Measurements from ENCODE around the gene WT1.

Gene WT1

DNA sequence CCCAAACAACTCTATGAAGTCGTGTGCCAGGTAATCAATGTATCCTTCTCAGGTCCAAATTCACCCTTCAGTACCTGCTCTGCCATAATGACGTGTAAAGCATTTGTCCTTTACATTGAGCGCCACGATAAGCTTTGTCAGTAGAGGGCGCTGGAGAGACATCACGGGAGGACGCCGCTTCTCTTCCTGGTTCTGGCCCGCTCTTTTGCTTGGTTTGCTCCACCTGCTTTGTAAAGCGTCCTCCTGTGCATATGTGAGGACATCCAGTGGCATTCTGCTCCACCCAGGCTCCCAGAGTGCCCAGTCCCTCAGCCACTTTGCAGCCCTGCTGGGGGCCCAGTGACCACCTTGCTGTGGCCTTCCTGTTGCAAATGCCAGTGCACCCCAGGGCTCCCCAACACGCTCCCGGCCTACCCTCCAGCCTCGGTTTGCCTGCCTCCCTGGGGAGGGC is 61.1 kb downstream of the WT1 start:
- no peak for TF ChIP-seq FOXP2 (optimal IDR thresholded peaks at IDR 0.05; ENCODE audit: borderline replicate concordance, extremely low read depth, extremely low read length, insufficient read depth)
- TF ChIP-seq REST (IDR thresholded peaks at IDR 0.05; ENCODE audit: insufficient read depth in 1 of 2, low read depth in 2 of 2, low read length in 2 of 2) = no peak
- TF ChIP-seq POLR2AphosphoS5 (IDR thresholded peaks at IDR 0.05; ENCODE audit: low read depth, low read length) = no peak

DNA sequence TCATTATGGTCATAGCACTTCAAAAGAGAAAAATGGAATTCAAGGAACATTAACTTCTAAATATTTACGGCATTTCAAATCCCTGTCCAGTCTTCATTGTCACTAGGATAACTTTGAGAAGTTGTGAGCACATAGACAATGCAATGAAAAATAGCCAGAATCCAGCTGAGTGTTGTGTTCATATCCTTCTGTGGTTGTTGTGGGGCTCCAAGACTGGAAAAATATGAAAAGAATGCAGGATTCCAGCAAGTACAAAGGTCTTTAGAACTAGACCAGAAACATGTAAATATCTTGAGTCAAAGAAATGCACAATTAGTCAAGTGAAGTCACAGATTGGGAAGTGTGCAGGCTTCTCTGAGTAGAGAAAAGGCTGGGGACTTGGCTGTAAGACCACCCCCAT is 68.7 kb downstream of the WT1 start:
- TF ChIP-seq SIN3A (IDR thresholded peaks at IDR 0.05; ENCODE audit: borderline replicate concordance, insufficient read depth, low read length) (no peak), POLR2AphosphoS5 (IDR thresholded peaks at IDR 0.05; ENCODE audit: low read depth, low read length) (no peak), FOXP2 (optimal IDR thresholded peaks at IDR 0.05; ENCODE audit: borderline replicate concordance, extremely low read depth, extremely low read length, insufficient read depth) (no peak), TAF1 (IDR thresholded peaks at IDR 0.05; ENCODE audit: borderline replicate concordance, insufficient read depth, low read length) (no peak), REST (IDR thresholded peaks at IDR 0.05; ENCODE audit: insufficient read depth in 1 of 2, low read depth in 2 of 2, low read length in 2 of 2) (no peak)

DNA sequence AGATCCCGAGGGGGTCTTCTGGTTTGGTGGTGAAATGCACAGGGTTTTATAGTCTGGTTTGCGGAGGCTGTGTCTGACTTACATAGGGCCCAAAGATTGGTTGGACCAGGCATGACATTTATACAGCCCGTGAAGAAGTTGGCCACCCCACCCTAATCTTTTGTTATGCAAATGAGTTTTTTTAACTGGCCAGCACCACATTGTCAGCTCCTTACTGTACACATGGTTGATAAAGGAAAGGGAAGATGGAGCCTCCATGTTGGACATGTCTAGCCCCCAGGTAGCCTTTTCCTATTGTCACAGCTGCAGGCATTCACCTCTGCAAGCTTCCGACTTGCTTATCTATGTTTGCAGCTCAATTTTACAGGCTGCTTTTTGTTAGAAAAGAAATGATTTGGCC is 70.1 kb downstream of the WT1 start:
- no peak for TF ChIP-seq SIN3A (IDR thresholded peaks at IDR 0.05; ENCODE audit: borderline replicate concordance, insufficient read depth, low read length)
- no peak for TF ChIP-seq POLR2AphosphoS5 (IDR thresholded peaks at IDR 0.05; ENCODE audit: low read depth, low read length)
- no peak for TF ChIP-seq REST (IDR thresholded peaks at IDR 0.05; ENCODE audit: insufficient read depth in 1 of 2, low read depth in 2 of 2, low read length in 2 of 2)
- TF ChIP-seq FOXP2 (optimal IDR thresholded peaks at IDR 0.05; ENCODE audit: borderline replicate concordance, extremely low read depth, extremely low read length, insufficient read depth) = no peak
- TF ChIP-seq TAF1 (IDR thresholded peaks at IDR 0.05; ENCODE audit: borderline replicate concordance, insufficient read depth, low read length) = no peak

GRCh38 chr11:32358729-32359128 is 76.6 kb downstream of the WT1 start:
- no peak for TF ChIP-seq TAF1 (IDR thresholded peaks at IDR 0.05; ENCODE audit: borderline replicate concordance, insufficient read depth, low read length)
- no peak for TF ChIP-seq FOXP2 (optimal IDR thresholded peaks at IDR 0.05; ENCODE audit: borderline replicate concordance, extremely low read depth, extremely low read length, insufficient read depth)
- TF ChIP-seq POLR2AphosphoS5 (IDR thresholded peaks at IDR 0.05; ENCODE audit: low read depth, low read length) = no peak
- no peak for TF ChIP-seq SIN3A (IDR thresholded peaks at IDR 0.05; ENCODE audit: borderline replicate concordance, insufficient read depth, low read length)
- no peak for TF ChIP-seq REST (IDR thresholded peaks at IDR 0.05; ENCODE audit: insufficient read depth in 1 of 2, low read depth in 2 of 2, low read length in 2 of 2)

DNA sequence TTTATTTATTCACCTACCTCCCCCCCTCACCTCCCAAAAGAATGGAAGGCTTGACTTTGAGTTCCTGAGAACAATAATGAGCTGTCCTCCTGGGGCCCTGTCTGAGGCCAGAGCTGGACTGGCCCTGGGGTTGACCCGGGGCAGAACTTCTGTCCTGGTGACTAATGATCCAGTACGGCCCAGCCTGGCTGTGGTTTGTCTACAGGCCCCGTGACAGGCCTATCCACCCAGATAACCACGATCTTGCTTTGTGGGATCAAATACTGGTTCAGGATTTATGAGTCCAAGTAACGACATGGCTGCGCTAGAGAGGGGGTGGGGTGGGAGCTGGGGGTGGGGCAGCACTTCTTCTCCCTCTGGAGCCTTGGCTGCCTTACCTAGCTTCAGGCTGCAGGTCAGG is 81.5 kb downstream of the WT1 start:
- no peak for TF ChIP-seq REST (IDR thresholded peaks at IDR 0.05; ENCODE audit: insufficient read depth in 1 of 2, low read depth in 2 of 2, low read length in 2 of 2)
- TF ChIP-seq POLR2AphosphoS5 (IDR thresholded peaks at IDR 0.05; ENCODE audit: low read depth, low read length) = no peak
- TF ChIP-seq SIN3A (IDR thresholded peaks at IDR 0.05; ENCODE audit: borderline replicate concordance, insufficient read depth, low read length) = no peak
- TF ChIP-seq TAF1 (IDR thresholded peaks at IDR 0.05; ENCODE audit: borderline replicate concordance, insufficient read depth, low read length) = no peak
- TF ChIP-seq FOXP2 (optimal IDR thresholded peaks at IDR 0.05; ENCODE audit: borderline replicate concordance, extremely low read depth, extremely low read length, insufficient read depth) = no peak
